ENCODE results near the gene HORMAD2. TPM values are rescaled to one million over a fixed set of nuclear protein-coding genes. Genes with fewer than 3 reads are reported as not detected.

The HORMAD2 gene
- total and polyA plus RNA-seq, 2 donors (not counting 3 experiments of a cell fraction or from before 2014, with no cell fraction given): not detected

DNA sequence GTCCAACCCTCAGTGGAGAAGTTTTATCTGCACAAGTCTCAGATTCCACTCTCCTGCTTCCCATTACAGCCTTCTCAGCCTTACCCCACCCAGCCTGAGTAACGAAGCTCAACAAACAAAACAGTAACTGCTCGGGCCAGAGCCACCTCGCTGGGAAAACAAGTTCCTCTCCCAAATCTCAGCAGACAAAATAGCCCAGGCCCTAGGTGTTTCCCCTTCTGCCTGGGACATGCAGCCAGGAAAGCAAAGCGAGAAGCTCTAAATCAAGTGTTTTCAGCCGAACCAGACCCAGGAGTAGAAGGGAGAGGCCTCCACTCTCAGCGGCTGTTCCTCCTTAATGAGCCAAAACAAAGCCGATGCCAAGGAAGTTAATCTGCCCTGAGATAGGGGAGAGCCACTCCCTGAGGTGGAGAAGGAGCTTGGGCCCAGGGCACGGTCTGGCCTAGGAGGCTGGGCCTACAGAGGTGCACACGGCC, 122.3 kb downstream of the HORMAD2 start:
- Histone ChIP-seq H3K36me3 (ENCODE audit: control insufficient read depth in 2 of 2, extremely low read depth in 1 of 2, insufficient read depth in 2 of 2, low read length in 2 of 2) (no peaks in the 10 kb centered on the region), H4K20me1 (replicated peaks; ENCODE audit: control insufficient read depth, extremely low read depth, insufficient read depth, low read length) (no peaks in the 10 kb centered on the region), H3K9ac (replicated peaks; ENCODE audit: extremely low read depth, insufficient read depth, low read length) (no peak overlapping the region), H3K4me1 (ENCODE audit: control insufficient read depth, extremely low read depth, insufficient read depth, low read length) (peaks cover 13% of the 10 kb centered on the region), H3K4me2 (ENCODE audit: insufficient read depth, low read length) (no peak overlapping the region), H3K79me2 (ENCODE audit: control insufficient read depth, insufficient read depth, low read length) (no peaks in the 10 kb centered on the region), H3K4me3 (replicated peaks in 1 of 3; ENCODE audit: insufficient read depth in 1 of 3, low read depth in 1 of 3, low read length in 3 of 3) (no peak overlapping the region), H3K27ac (ENCODE audit: insufficient read depth, low read depth, low read length) (no peak overlapping the region), H3K27me3 (ENCODE audit: control insufficient read depth in 2 of 2, insufficient read depth in 2 of 2, low read length in 2 of 2) (no peaks in the 10 kb centered on the region), H3K9me3 (replicated peaks; ENCODE audit: control insufficient read depth, insufficient read depth, low read length) (no peaks in the 10 kb centered on the region), H2AFZ (ENCODE audit: low read depth, low read length) (no peak overlapping the region), H3K9me1 (replicated peaks; ENCODE audit: control insufficient read depth, extremely low read depth, insufficient read depth, low read length) (no peaks in the 10 kb centered on the region)
- dilution Hi-C loops (cut with MboI; ENCODE audit: extremely low pct_ligation_motif_present, low sequenced_read_pairs): no loop called here
- DNase-seq (ENCODE audit: low read depth, low spot score): no peak
- CTCF ChIA-PET: interaction anchor here (1.2 kb wide), 1 partner anchor 53 kb away, joined by 3 read pairs; no protein-coding TSS in a partner anchor
- no TSS peak for BruUV-seq (replicated peaks)
- TF ChIP-seq, protein P1, sequence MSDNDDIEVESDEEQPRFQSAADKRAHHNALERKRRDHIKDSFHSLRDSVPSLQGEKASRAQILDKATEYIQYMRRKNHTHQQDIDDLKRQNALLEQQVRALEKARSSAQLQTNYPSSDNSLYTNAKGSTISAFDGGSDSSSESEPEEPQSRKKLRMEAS (IDR thresholded peaks at IDR 0.05; ENCODE audit: insufficient read depth, insufficient read length): no peak
- TF ChIP-seq GATA2 (IDR thresholded peaks at IDR 0.05; ENCODE audit: insufficient read depth, insufficient read length, low read depth, low read length) (no peak), JUN (IDR thresholded peaks at IDR 0.05; ENCODE audit: borderline replicate concordance, insufficient read depth, insufficient read length, low read depth) (no peak), EZH2 (IDR thresholded peaks at IDR 0.05; ENCODE audit: borderline replicate concordance, low read depth, low read length, severe bottlenecking) (no peak), POLR2AphosphoS5 (IDR thresholded peaks at IDR 0.05; ENCODE audit: insufficient read depth, low read depth, low read length) (no peak), FOS (IDR thresholded peaks at IDR 0.05; ENCODE audit: borderline replicate concordance, insufficient read depth, low read length) (no peak), MYC (IDR thresholded peaks at IDR 0.05; ENCODE audit: low read depth, low read length) (no peak), POLR2A (IDR thresholded peaks at IDR 0.05; ENCODE audit: low read depth, low read length) (no peak)
- TF ChIP-seq, protein P2, sequence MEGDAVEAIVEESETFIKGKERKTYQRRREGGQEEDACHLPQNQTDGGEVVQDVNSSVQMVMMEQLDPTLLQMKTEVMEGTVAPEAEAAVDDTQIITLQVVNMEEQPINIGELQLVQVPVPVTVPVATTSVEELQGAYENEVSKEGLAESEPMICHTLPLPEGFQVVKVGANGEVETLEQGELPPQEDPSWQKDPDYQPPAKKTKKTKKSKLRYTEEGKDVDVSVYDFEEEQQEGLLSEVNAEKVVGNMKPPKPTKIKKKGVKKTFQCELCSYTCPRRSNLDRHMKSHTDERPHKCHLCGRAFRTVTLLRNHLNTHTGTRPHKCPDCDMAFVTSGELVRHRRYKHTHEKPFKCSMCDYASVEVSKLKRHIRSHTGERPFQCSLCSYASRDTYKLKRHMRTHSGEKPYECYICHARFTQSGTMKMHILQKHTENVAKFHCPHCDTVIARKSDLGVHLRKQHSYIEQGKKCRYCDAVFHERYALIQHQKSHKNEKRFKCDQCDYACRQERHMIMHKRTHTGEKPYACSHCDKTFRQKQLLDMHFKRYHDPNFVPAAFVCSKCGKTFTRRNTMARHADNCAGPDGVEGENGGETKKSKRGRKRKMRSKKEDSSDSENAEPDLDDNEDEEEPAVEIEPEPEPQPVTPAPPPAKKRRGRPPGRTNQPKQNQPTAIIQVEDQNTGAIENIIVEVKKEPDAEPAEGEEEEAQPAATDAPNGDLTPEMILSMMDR (IDR thresholded peaks at IDR 0.05; ENCODE audit: extremely low read depth in 1 of 2, insufficient read depth in 1 of 2, low read depth in 1 of 2, low read length in 2 of 2): no peak
- no peak for FAIRE-seq
- POLR2A ChIA-PET: no interaction called here
- intact Hi-C loops (cut with micrococcal nuclease): no loop called here

All from endothelial cell of umbilical vein (primary cell).